ENCODE results near the gene HPGD. TPM values are rescaled to one million over a fixed set of nuclear protein-coding genes. Genes with fewer than 3 reads are reported as not detected.

Gene HPGD
- total RNA-seq, result 50.5 TPM

DNA sequence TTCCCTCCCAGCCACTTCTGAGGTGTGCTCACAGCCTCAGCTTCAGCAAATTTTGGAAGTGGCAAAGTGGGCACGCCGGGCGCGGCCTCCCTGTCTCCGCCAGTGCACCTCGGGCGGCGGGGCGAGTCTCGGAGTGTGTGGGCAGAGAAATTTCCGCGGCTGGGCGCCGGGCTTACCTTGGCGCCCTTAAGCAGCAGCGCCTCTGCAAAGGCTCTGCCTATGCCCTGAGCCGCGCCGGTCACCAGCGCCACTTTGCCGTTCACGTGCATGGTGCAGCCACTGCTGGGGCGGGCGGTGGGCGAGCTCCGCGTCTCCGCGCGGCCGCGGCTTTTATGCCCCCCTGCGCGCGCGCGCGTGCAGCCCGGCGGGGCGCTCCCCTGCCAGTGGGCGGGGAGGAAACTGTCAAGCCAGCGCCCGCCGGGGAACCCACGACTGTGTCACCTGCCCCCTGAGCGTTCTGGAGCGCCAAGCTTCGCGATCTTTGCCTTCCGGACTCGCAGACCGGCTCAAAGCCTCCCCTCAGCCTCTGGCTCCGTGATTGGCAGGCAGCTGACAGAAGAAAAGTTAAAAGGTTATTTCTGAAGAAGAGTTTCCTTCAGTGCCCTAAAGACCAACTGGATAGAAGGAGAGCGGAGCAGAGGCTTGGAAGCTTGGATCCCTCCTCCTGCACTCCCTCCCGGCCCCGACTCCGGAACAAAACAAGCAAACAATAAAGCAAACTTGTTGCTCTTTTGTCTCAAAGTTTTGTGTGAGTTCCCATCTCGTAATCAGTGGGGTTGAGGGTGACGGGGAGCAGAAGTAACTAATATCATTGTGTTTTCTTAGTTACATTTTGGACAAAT lies at the start of gene HPGD:
TSS of gene HPGD (minus strand) at position 306 of the 842 bp plus-strand sequence. CDS start at position 269, 37 bp downstream.
- ATAC-seq, result peak; percentile 84

DNA sequence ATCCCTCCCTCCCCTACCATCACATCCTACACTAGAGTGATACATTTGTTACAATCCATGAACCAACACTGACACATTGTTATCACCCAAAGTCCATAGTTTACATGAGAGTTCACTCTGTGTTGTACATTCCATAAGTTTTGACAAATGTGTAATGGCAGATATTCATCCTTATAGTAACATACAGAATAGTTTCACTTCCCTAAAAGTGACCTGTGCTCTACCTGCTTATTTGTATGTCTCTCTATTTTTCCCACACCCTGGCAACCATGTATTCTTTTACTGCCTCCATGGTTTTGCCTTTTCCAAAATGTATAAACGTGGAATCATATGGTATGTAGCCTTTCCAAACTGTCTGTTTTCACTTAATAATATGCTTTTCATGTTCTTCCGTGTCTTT lies 42.2 kb upstream of the HPGD start:
- no peak for ATAC-seq

DNA sequence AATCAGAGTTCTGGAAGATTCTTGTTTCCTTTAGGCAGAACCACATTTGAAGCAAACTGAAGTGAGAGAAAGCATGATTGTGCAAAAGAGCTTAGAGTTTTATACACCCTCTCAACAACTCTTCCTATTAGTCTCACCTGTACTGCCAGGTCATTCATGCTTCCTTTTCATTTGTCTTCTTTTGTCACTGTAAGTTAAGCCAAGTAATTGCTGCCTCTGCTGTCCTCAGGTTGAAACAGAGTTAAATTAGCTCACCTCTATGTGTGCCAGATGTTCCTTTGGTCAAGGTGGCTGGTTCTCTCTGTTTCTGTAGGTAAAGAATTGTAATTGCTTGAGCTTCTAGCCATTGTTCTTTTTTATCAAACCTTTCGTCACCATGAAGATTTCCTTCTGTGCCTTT lies 41.1 kb upstream of the HPGD start:
- ATAC-seq, result peak; percentile 50

DNA sequence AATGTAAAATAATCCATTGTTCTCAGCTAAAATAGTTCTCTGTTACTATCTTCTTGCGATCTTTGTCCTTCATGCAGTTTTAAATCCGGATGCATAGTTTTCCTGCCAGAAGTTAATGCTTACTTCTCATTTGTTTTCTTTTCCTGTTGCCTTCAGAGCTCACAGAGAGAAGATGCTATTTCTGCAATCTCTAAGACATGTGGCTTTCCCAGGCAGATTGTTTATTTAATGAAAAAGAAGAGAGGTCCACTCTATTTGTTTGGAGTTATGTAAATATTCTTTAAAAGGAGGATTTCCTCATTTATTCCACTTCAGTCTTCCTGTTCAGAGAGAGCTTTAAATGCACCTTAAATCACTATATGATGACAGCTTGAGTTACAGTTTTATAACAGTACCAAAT lies 39.3 kb upstream of the HPGD start:
- no peak for ATAC-seq

DNA sequence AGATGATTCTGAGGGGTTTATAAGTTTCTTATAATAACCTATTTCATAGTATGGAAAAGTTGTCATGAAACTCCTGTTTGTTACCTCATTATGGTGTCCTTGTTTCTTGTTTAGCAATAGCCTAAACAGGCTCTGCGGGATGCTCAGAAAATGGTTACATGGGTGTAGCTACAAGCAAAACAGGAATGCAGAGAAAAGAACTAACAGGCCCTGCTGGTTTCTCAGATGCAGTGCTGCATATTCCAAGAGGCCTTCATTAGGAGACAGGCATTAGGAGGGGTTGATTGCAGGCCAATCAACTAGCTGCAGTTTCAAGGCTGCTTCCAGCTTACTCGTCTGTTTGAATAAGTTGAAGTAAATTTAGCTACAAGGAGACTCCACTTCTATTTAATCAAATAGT lies 37.6 kb upstream of the HPGD start:
- peak; percentile 98 for ATAC-seq

DNA sequence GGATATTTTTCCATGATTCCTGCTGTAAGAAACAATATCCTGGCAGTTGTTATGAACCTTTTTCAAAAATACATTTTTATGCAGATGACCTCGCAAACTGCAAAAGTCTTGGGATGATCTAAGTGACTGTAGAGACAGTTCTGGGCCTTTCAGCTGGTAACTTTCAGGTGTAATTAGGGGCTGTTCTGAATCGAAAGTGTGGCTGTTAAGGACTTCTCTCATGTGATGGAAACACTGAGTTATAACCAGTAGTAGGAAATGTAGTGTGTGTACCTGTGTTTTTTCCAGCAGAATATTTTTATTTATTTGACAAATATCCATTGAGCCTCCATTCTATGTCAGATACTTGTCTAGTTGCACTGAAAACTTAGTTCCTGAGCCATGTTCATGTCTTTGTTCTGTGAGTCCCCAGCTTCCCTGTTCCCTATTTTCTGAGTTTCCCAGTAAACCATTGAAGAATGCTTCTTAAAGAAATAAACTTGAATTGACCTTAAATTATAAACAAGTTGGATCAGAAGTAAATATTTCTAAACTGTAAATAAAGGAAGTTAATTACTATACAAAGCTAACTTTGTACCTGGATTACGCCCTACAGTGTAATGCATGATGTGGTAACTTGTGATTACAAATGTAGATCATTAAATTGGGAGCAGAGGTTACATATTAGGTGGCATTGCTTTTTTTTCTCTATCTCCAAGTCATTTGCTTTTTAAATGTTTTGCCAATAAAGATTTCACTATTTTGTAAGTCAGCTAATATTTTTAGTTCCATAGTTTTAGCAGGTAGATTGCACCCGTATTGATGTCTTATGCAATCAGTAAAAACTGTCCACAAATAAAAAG lies 33.7 kb upstream of the HPGD start:
- ATAC-seq, result no peak

DNA sequence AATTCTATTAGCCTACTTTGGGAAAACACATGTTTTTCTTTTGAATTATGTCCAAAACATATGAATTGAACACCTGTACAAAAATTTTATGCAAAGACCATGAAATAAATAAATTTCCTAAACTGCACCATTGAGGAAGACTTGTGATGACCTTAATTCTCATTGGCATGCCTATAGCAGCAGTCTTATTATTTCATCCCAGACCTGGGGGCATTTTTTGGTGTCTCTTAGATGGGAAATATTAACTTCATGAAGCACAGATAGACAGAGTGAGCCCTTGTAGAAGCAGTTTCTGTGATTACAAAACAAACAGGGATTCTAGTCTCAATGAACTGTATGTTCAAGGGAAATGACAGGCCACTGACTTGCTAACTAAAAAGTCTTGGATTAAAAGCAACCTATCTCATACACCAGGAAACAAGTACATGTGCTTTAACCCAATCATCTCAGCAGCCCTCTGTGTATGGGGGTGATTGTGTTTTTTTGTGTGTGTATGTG lies 32.0 kb upstream of the HPGD start:
- ATAC-seq, result no peak

DNA sequence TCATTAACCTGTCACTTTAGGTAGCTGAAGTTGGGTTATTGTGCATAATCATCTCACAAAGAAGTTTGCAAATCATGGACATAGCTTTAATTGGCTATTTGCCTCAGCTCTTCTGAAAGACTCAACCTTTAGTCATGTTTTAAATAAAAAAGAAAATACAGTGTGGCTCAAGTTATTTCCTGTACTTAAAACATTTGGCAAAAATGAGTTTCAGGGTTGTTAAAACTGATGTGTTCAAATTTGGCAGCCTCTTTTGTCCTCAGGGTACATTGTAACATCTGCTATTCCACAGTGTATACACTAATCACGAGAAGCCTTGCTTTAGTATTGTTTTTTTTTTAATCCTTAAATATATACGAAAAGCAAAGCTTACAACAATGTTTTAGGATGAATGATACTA lies 31.5 kb upstream of the HPGD start:
- peak; percentile 43 for ATAC-seq

DNA sequence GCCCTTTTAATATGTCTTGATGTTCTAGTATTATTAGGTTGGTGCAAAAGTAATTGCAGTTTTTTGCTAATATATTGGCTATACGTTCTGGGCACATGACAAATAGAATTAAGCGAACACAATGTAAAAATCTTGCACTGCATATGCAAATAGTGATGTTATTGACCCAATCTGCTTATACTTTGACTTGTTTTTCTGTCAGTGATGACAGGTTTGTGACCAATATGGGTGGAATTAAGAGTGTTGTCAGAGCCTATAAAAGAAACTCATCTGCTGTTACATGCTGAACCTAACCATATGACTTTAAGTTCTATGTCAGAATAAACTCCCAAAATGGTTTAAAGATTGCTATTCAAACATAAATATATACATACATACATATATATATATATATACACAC lies 30.7 kb upstream of the HPGD start:
- ATAC-seq, result no peak

DNA sequence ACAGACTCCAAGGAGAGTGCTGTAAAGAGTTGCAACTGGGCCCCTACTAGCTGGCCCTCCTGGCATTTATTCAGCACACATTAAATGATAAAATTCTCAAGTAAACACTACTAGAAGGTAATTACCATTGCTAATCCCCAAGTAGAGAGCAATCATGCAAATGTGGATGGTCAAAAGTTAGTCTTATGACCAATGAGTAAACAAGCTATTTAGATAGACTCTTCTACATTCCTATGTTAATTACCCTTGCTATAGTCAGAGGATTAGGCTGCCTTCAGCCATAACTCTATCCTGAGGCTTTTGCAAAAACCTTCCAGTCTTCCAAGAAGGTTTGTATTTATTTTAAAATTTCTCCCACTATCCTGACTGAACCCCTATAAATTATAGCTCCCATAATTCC lies 28.3 kb upstream of the HPGD start:
- no peak for ATAC-seq

DNA sequence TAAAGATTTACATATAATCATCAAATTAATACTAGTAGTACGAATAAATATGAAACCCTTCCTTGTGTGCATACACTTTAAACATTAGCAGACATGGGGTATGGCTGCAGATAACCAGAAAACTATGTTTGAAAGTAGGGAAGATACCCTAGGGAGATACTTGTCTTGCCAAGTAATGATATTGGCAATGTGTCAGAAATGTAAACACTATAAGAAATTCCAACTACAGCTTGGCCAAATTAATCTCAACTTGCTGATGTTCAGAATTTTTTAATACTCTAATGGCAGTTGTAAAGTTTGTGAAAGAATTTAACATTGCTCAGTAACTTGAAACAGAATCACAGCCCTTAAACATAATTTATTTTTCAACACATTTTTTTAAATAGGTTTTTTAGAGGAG lies 27.4 kb upstream of the HPGD start:
- ATAC-seq, result no peak

DNA sequence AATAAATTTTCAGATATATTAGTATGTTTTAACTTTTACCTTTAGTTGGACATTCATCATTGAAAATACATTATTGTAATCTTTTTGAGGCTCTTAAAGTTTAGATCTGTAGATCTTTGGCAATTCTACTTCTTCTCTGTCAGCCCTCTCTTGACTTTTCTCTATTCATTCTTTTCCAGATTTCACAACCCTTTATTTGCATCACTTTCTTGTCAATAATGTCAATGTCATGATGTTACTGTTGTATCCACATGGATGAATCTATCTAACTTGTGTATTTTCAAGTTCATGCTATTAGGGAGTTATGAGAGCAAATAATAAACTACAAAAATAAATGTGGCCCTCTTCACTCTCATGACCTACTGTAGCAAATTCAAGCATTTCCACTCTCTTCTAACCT lies 23.0 kb upstream of the HPGD start:
- no peak for ATAC-seq

DNA sequence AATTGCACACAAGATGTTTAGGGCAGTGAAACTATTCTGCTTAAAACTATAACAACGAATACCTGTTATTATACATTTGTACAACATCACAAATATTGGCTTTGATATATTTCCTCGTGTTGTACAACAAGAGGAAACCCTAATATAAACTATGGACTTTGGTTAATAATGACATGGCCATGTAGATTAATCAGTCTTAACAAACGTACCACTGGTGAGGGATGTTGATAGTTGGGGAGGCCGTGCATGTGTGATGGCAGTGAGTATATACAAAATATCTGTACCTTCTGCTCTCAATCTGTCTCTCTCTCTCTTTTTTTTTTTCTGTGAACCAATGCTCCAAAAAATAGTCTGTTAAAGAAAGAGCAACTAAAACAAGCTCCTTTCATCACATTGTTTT lies 22.2 kb upstream of the HPGD start:
- ATAC-seq, result no peak

DNA sequence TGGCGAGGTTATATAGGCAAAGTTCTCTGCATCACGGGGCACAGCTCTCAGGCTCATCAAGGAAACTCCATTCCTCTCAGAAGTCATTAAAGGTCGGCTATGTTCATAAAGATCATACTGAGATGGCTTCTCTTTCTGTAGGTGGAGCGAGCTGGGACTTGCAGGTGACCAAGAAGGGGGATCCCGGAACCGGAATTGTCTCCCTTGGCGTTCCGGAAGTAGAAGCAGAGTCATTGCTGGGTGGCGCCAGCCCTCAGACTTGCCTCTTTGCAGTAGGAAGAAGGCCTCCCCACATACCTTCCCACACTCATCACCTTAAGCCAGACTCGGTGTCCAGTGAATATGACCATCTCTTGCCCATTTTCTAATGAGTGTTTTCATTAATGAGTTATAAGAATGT lies 17.9 kb upstream of the HPGD start:
- ATAC-seq, result peak; percentile 37

DNA sequence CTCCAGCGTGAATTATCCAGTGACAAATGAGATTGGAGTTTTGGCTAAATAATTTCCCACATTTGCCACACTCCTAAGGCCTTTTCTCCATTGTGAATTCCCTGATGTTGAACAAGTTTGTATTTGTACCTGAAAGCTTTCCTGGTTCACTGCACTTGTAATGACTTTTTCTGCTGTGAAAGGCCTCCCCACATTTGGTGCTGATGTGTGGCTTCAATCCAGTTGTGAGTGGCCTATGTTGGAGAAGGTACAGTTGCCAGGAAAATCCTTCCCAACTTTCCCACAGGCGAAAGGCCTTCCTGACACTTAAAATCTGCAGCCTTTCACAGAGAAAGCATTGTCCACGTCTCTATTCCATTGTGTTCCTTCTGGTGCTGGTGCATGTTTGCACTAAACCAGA lies 17.3 kb upstream of the HPGD start:
- no peak for ATAC-seq

DNA sequence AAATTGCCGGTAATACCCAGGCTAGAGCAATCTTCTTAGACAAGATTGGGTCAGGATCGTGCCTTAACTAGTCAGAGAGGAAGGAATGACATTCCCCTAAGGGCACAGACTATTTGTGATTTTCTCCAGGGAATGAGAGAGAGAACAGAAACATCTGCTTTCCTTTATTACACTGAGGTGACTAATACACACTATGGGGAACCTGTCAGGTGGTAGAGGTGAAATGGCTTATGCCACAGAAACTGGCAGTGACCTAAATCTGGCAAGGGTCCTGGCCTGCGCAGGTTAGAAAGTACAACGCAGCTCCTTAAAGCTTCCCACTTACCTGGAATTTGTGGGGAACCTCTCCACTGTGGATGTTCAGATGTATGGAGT lies 16.6 kb upstream of the HPGD start:
- ATAC-seq, result peak; percentile 93

DNA sequence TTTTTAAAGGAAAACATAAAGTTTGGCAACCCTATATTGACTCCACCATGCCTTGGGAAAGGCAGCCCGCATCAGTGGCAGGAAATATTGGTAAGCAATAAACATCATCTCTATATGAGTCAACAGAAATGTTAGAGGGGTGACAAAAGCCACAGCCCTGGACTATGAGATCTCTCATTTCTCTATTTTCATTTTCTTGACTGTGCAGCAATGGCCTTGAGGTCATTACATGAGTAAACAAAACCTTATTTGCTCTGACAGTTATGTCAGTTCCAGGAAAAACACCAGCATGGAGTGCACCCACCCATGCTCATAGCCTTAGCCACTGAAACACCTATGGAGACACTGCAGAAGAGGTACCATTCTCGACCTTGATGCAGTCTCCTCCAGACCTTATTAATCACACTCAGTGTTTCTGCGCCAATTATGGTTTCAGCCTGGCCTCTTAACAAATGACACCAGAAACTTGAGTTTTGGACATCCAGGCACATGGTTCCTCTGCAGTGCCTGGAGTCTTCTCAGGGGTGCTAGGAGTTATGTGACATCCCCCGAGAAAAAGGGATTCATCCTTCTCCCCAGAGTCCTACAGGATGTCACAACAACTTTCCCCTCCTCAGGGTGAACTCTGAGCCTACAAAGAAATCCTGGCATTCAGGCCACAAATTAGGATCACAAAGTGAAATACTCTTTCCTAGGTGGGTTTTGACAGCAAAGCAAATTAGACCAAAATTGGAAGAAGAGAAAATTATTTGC lies 16.0 kb upstream of the HPGD start:
- ATAC-seq, result peak; percentile 20

DNA sequence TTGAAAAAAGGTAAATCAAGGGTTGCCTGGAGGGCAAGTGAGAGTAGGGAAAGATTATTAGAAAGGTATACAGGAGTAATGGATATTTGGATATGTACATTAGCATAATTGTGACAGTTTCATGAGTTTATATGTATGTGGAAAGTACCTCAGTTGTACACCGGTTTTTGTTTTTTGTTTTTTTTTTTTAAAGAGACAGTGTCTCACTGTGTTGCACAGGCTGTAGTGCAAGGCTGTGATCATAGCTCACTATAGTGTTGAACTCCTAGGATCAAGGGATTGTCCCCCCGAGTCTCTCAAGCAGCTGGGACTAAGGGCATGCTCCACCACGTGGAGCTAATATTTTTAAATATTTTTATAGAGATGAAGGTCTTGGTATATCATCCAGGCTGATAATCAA lies 15.3 kb upstream of the HPGD start:
- ATAC-seq, result no peak

DNA sequence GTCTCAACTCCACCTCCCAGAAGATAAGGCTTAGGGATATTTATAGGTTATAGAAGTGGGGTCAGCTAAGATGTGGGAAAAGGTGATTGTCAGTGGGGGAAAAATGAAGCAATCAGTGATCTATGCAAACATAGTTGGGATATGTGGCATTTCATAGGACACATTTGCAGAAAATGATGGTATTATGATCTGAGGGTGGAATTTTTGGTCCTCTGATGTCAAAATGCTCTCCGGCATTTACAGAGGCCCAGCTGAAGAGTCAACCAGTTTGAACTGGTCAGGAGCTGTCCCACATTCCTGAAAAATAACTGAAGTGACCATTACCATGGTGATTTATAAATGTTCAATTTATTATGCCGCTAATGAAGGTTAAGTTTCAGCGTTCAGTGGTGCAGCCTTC lies 12.2 kb upstream of the HPGD start:
- ATAC-seq, result no peak

DNA sequence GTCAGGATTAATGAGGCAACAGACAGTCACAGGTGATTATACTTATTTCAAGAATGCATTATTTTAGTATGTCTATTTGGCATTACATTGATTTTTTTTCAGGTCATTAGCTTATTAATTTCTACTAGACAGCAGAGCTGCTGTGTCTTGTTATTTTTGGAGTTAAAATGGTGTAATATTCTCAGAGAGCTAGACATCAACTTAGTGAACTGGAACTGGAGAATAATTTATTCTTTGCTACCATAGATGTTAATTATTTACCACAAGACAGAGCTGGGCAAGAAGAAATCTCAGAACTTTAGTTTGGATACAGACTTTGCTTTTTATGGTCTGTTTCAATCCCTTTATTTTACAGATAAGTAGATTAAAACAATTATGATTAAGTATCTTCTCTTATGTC lies 10.2 kb upstream of the HPGD start:
- no peak for ATAC-seq

DNA sequence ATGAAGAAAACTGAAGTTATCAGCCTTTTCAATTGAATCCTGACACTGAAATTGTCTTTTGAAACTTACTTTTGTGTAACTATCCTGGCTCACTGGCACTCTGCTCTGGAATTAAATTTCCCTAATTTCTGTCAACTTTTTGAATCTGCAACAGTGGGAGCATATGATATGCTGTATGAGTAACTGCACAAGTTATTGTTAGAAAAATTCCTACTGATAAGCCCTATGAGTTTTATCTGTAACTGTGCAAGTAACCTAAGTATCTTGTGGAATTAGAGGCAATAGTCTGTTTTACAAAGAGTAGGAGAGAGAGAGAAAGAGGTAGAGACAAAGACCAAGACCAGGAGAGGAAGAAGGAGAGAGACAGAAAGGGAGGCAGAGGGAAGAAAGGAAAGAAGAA lies 9.2 kb upstream of the HPGD start:
- no peak for ATAC-seq

DNA sequence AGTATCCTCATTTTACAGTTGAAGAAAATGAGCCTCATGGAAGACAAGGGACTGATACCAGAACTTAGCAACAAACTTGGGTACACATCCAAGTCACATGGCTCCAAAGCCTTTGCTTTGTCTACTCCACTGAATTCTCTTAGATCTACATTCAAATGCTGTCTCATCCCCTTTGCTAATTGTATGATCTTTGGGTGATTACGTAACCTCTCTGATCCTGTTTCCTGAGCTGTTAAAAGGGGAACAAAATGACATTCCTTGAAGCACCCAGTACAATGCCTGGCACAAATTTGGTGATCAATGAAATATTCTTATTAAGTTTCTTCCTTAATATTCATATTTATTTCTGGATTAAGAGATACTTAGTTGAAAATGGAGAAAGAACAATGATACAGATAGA lies 5.9 kb upstream of the HPGD start:
- no peak for ATAC-seq

DNA sequence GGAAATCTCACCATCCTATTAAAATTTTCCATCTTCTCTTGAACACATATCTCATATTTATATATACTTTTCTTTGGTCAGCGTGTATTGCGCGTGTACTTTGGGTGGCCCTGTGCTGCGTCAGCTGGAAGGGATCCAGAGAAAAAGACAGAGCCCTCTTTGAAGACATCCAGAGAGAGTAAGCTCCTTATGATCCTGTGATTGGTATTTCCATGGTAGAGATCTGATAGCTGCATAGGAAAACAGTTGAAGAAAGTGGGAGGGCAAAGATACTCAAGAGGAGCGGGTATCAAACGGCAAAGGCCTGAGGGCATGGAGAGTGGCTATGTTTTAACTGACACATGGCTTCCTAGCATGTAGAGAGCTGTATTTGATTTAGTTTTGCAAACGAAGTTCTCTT lies 4.4 kb upstream of the HPGD start:
- no peak for ATAC-seq
